ENCODE results near the gene DOCK6. TPM values are rescaled to one million over a fixed set of nuclear protein-coding genes. Genes with fewer than 3 reads are reported as not detected.

DOCK6 gene
- total and polyA plus RNA-seq, 2 of the 13 experiments (the other 11 are each of a cell fraction or from before 2014, with no cell fraction given): 5.4 to 38.1 TPM

DNA sequence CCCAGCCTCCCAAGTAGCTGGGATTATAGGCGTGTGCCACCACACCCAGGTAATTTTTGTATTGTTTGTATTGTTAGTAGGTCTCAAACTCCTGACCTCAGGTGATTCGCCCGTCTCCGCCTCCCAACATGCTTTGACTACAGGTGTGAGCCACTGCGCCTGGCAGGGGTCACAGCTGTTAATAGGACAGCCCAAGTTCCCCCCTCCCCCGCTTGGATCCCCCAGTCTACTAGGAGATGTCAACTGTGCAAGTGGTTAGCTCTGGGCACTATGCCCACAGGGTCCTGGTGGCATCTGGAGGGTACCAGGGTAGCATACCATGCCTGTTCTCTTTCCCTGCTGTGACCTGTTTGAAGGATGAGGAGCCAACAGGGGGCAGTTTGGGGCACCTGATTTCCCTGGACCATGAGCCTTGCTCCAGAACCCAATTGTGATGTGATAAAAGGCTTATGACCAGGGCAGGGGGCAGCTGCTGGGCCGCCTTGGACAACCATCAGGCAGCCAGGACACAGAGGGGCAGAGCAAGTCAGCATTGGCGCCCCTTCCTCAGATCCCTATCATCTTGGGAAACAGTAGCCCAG lies 33.4 kb upstream of the DOCK6 start, which contains the start of gene TSPAN16:
TSPAN16 (plus strand) TSS at position 496 of the 581 bp plus-strand sequence. CDS start 138 bp downstream, outside the sequence.
- in situ Hi-C loops (cut with HindIII; ENCODE audit: extremely low pct_ligation_motif_present, low pct_unique_long_range_greater_than_20kb) (no loop called here), intact Hi-C loops (cut with micrococcal nuclease; ENCODE audit: unreplicated experiment) (loop anchor here (10.0 kb wide), 1 partner anchor 149 kb away; no protein-coding TSS in a partner anchor)
- no peak within 1 kb of the TSS for H2AFZ ChIP-seq (ENCODE audit: low read length)
- CTCF ChIA-PET (ENCODE audit: low intra/inter-chr PET ratio, low total read pairs): interaction anchor here (0.7 kb wide), 1 partner anchor 152 kb away, joined by 3 read pairs; no protein-coding TSS in a partner anchor
- WGBS (ENCODE audit: low lambda C conversion rate): 68% methylated on average over 6 of the region's 8 CpGs
- no peak within 1 kb of the TSS for H3K9ac ChIP-seq (ENCODE audit: insufficient read depth, low read depth, low read length)
- no peaks in the 10 kb centered on the region for H3K9me3 ChIP-seq (ENCODE audit: low read length)
- no TSS peak for BruUV-seq (replicated peaks)
- no peaks in the 10 kb centered on the region for H3K79me2 ChIP-seq (ENCODE audit: insufficient read depth, low read length)
- H3K4me1 ChIP-seq (ENCODE audit: insufficient read depth, low read length): peaks cover 24% of the 10 kb centered on the region
- H3K27ac ChIP-seq (ENCODE audit: extremely low read length, insufficient read depth, low read length): no peak within 1 kb of the TSS
- no peak within 1 kb of the TSS for H3K4me2 ChIP-seq (ENCODE audit: low read depth, low read length)
- H3K27me3 ChIP-seq (ENCODE audit: control insufficient read depth in 1 of 2, insufficient read depth in 2 of 2, low read length in 2 of 2): peaks cover 3 to 22% of the 10 kb centered on the region in 2 experiments; a peak in 4 of 5 replicates
- ATAC-seq: no peak; the same call in 2 of the 3 replicates
- TF ChIP-seq, protein P1, sequence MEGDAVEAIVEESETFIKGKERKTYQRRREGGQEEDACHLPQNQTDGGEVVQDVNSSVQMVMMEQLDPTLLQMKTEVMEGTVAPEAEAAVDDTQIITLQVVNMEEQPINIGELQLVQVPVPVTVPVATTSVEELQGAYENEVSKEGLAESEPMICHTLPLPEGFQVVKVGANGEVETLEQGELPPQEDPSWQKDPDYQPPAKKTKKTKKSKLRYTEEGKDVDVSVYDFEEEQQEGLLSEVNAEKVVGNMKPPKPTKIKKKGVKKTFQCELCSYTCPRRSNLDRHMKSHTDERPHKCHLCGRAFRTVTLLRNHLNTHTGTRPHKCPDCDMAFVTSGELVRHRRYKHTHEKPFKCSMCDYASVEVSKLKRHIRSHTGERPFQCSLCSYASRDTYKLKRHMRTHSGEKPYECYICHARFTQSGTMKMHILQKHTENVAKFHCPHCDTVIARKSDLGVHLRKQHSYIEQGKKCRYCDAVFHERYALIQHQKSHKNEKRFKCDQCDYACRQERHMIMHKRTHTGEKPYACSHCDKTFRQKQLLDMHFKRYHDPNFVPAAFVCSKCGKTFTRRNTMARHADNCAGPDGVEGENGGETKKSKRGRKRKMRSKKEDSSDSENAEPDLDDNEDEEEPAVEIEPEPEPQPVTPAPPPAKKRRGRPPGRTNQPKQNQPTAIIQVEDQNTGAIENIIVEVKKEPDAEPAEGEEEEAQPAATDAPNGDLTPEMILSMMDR (CRISPR knock-in tag; IDR thresholded peaks at IDR 0.05): peak; percentile 35; the same call in 1 of the 2 replicates
- TF ChIP-seq, protein P2, sequence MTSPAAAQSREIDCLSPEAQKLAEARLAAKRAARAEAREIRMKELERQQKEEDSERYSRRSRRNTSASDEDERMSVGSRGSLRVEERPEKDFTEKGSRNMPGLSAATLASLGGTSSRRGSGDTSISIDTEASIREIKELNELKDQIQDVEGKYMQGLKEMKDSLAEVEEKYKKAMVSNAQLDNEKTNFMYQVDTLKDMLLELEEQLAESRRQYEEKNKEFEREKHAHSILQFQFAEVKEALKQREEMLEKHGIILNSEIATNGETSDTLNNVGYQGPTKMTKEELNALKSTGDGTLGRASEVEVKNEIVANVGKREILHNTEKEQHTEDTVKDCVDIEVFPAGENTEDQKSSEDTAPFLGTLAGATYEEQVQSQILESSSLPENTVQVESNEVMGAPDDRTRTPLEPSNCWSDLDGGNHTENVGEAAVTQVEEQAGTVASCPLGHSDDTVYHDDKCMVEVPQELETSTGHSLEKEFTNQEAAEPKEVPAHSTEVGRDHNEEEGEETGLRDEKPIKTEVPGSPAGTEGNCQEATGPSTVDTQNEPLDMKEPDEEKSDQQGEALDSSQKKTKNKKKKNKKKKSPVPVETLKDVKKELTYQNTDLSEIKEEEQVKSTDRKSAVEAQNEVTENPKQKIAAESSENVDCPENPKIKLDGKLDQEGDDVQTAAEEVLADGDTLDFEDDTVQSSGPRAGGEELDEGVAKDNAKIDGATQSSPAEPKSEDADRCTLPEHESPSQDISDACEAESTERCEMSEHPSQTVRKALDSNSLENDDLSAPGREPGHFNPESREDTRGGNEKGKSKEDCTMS (CRISPR knock-in tag; conservative IDR thresholded peaks at IDR 0.05): no peak
- no peaks in the 10 kb centered on the region for H3K36me3 ChIP-seq (replicated peaks in 1 of 2; ENCODE audit: control insufficient read depth in 1 of 2, insufficient read depth in 2 of 2, low read length in 2 of 2)
- no peak for FAIRE-seq
- no peak for DNase-seq (ENCODE audit: low spot score)
- no peak within 1 kb of the TSS for H3K4me3 ChIP-seq (replicated peaks in 1 of 3; ENCODE audit: insufficient read depth in 1 of 3, low read depth in 2 of 3, low read length in 3 of 3)
- POLR2A ChIA-PET: interaction anchor here (3.0 kb wide), 1 partner anchor 79 kb away, joined by 8 read pairs; the partner anchor contains the start of gene SWSAP1
- no peaks in the 10 kb centered on the region for H4K20me1 ChIP-seq (ENCODE audit: insufficient read depth, low read length)

Data from HepG2 (cell line).